HepG2 (cell line): ENCODE measurements around the gene WDR26. TPM values are rescaled to one million over a fixed set of nuclear protein-coding genes. Genes with fewer than 3 reads are reported as not detected.

ENCODE experiments used
- HINFP ChIP-seq: sonication (generic); formaldehyde crosslinking; IDR thresholded peaks from 2 replicates; pipeline ENCODE4 v1.4.0; 2020; ENCODE audit warnings: low read depth, mild to moderate bottlenecking, missing genetic modification reagents
- HNF1B ChIP-seq: sonication (generic); formaldehyde crosslinking; IDR thresholded peaks from 2 replicates; pipeline ENCODE4 v1.5.1; 2020; ENCODE audit warnings: mild to moderate bottlenecking, moderate library complexity, missing genetic modification reagents
- KLF15 ChIP-seq: sonication (generic); formaldehyde crosslinking; IDR thresholded peaks from 2 replicates; pipeline ENCODE4 v1.8.1; 2023; ENCODE audit warnings: borderline replicate concordance, mild to moderate bottlenecking, inconsistent platforms, missing genetic modification reagents, mixed read lengths
- NFYB ChIP-seq: sonication (generic); formaldehyde crosslinking; IDR thresholded peaks from 2 replicates; pipeline ENCODE4 v1.4.0; 2020; ENCODE audit warnings: missing genetic modification reagents
- NONO ChIP-seq, 2 experiments: fragments of 450-650 bp in 1 of 2; sonication (generic) in 1 of 2; formaldehyde crosslinking in 1 of 2; IDR thresholded peaks in 1 of 2; conservative IDR thresholded peaks in 1 of 2; 2 replicates each; pipeline versions ENCODE4 v1.6.1 to v1.8.0; 2017 to 2022; ENCODE audit warnings: mild to moderate bottlenecking in 1 of 2, missing genetic modification reagents in 1 of 2, moderate library complexity in 1 of 2
- PCBP1 ChIP-seq: fragments of 200-400 bp; formaldehyde crosslinking; IDR thresholded peaks from 2 replicates; pipeline ENCODE4 v1.6.1; 2017; ENCODE audit warnings: mild to moderate bottlenecking, low read depth, low read length, borderline replicate concordance
- PHF8 ChIP-seq: sonication (generic); formaldehyde crosslinking; IDR thresholded peaks from 2 replicates; pipeline ENCODE4 v1.5.0; 2020; ENCODE audit warnings: missing genetic modification reagents
- POGZ ChIP-seq: sonication (generic); formaldehyde crosslinking; IDR thresholded peaks from 2 replicates; pipeline ENCODE4 v1.4.0; 2020; ENCODE audit warnings: mild to moderate bottlenecking, missing genetic modification reagents
- POLR2A ChIP-seq, 2 experiments: IDR thresholded peaks; 2 replicates each; pipeline ENCODE4 v1.6.1; 2011; ENCODE audit warnings: low read depth in 2 of 2, low read length in 2 of 2, mild to moderate bottlenecking in 1 of 2, moderate library complexity in 1 of 2; ENCODE audit not compliant: insufficient read depth in 1 of 2
- SNAPC5 ChIP-seq: sonication (generic); formaldehyde crosslinking; IDR thresholded peaks from 2 replicates; pipeline ENCODE4 v1.8.1; 2023; ENCODE audit warnings: mild to moderate bottlenecking, missing genetic modification reagents, borderline replicate concordance
- SP4 ChIP-seq: sonication (generic); formaldehyde crosslinking; IDR thresholded peaks from 2 replicates; pipeline ENCODE4 v1.8.1; 2023; ENCODE audit warnings: mild to moderate bottlenecking, missing genetic modification reagents
- TMF1 ChIP-seq: sonication (generic); formaldehyde crosslinking; IDR thresholded peaks from 2 replicates; pipeline ENCODE4 v1.8.1; 2022; ENCODE audit warnings: low read depth, missing genetic modification reagents
- ZHX2 ChIP-seq, 2 experiments: sonication (generic) in 1 of 2; formaldehyde crosslinking in 1 of 2; IDR thresholded peaks; 2 replicates each; pipeline versions ENCODE4 v1.6.1 to v1.9.0; 2014 to 2022; ENCODE audit warnings: antibody characterized with exemption in 1 of 2, borderline replicate concordance in 1 of 2, inconsistent platforms in 1 of 2, low read depth in 1 of 2, missing genetic modification reagents in 1 of 2
- ZNF136 ChIP-seq: sonication (generic); formaldehyde crosslinking; IDR thresholded peaks from 2 replicates; pipeline ENCODE4 v1.8.1; 2022; ENCODE audit warnings: low read depth, mild to moderate bottlenecking, moderate library complexity, missing genetic modification reagents
- ZNF33B ChIP-seq: sonication (generic); formaldehyde crosslinking; IDR thresholded peaks from 2 replicates; pipeline ENCODE4 v1.5.1; 2020; ENCODE audit warnings: mild to moderate bottlenecking, missing genetic modification reagents
- ZNF350 ChIP-seq: sonication (generic); formaldehyde crosslinking; IDR thresholded peaks from 2 replicates; pipeline ENCODE4 v1.4.0; 2020; ENCODE audit warnings: mild to moderate bottlenecking, low read depth, missing genetic modification reagents, borderline replicate concordance
- ZNF44 ChIP-seq: sonication (generic); formaldehyde crosslinking; IDR thresholded peaks from 2 replicates; pipeline ENCODE4 v1.5.1; 2020; ENCODE audit warnings: mild to moderate bottlenecking, missing genetic modification reagents
- polyA plus RNA-seq, 8 experiments: library from polyadenylated mRNA; depleted of rRNA in 3 of 8; stranded (reverse) in 7 of 8; unstranded in 1 of 8; fragments of >200 nt; fragmentation: Illumina TruSeq in 4 of 8; extraction: Trizol in 4 of 8; gene quantifications; 2 replicates each; pipeline versions ENCODE4 v1.2.1 to v1.2.3, GENCODE V29; 2011 to 2016; ENCODE audit warnings: low read depth in 4 of 8, missing spikeins in 1 of 8, mixed read lengths in 1 of 8; ENCODE audit not compliant: insufficient read depth in 1 of 8
- total RNA-seq, 5 experiments: library from RNA; depleted of rRNA; stranded (reverse); fragments of >200 nt; fragmentation: Illumina TruSeq; extraction: Trizol; gene quantifications; 2 replicates each; pipeline ENCODE4 v1.2.3, GENCODE V29; 2016; ENCODE audit warnings: low read depth in 1 of 5

The WDR26 gene
- total and polyA plus RNA-seq, 2 of the 13 experiments (the other 11 are each of a cell fraction or from before 2014, with no cell fraction given): 13.2 to 23.7 TPM

- TF ChIP-seq HNF1B (no peak; the same call in 1 of the 2 replicates), KLF15 (CRISPR knock-in tag) (0 out of 2 replicates have a peak, but pooled peaks have one; percentile 25), ZNF33B (CRISPR knock-in tag) (peak; percentile 32; the same call in 1 of the 2 replicates), ZNF136 (peak; percentile 72; the same call in 1 of the 2 replicates), ZNF44 (CRISPR knock-in tag) (0 out of 2 replicates have a peak, but pooled peaks have one; percentile 63), PCBP1 (no peak), NFYB (CRISPR knock-in tag) (peak; percentile 73), ZHX2 (IDR thresholded peaks at IDR 0.05; ENCODE audit: low read depth) (no peak), ZHX2 (CRISPR knock-in tag; IDR thresholded peaks at IDR 0.05; ENCODE audit: borderline replicate concordance) (peak; percentile 43; the same call in 1 of the 2 replicates), HINFP (CRISPR knock-in tag) (peak; percentile 50; the same call in 1 of the 2 replicates), POLR2A (IDR thresholded peaks at IDR 0.05; ENCODE audit: insufficient read depth in 1 of 2, low read depth in 2 of 2, low read length in 2 of 2) (peak; percentile 76 to 91), NONO (IDR thresholded peaks at IDR 0.05) (no peak), NONO (CRISPR knock-in tag; conservative IDR thresholded peaks at IDR 0.05) (peak; percentile 69), TMF1 (no peak; the same call in 1 of the 2 replicates), ZNF350 (CRISPR knock-in tag) (no peak), PHF8 (CRISPR knock-in tag) (peak; percentile 94), POGZ (0 out of 2 replicates have a peak, but pooled peaks have one; percentile 38), SP4 (CRISPR knock-in tag) (peak; percentile 42; the same call in 1 of the 2 replicates), SNAPC5 (CRISPR knock-in tag) (no peak)
Measured at GRCh38 chr1:224356685-224357625, 77.6 kb downstream of the WDR26 start, which contains the start of gene CNIH4 (continued).
